Inflammatory macrophage treated with lipopolysaccharide for 1 hour (primary cell): Measurements from ENCODE around the gene VSTM2L.

Experiments
- DNase-seq, 2 donors: peaks; one replicate each; pipeline ENCODE4 v3.0.0-alpha.2; 2020 to 2022

The VSTM2L gene

DNA sequence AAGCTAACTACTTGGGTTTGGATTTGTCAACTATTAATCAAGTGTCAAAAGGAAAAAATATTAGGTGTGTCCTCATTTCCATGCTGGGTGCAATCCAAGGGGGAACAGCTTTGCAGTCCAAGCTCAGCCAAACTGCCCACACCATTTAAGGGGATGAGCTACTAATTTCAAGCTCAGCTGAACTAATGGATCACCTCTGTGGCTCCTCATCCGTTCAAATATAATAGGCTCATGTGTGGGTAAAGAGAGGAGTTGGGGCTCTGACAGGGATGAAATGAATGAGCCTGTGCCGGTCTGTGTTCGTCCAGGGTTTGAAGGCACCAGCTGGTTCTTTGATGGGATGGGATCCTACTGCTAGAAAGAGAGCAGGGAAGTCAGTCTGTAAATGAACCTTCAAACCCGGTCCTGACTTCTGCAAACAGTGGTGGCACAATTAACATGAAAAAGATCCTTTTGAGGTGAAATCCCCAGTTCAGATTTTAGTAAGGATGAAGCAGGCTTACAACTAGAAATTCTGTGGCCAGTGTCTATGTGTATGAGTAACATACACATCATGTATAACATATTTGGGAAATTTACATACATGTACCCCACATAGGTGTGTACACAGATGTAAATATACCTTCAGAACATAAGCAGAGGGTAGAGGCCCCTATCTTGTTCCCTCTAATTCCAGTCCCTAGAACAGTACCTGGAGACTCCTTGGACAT lies 88.4 kb downstream of the VSTM2L start:
- no peak for DNase-seq

- DNase-seq, result no peak
Observed at GRCh38 chr20:37991908-37992307, 89.0 kb downstream of the VSTM2L start.

DNA sequence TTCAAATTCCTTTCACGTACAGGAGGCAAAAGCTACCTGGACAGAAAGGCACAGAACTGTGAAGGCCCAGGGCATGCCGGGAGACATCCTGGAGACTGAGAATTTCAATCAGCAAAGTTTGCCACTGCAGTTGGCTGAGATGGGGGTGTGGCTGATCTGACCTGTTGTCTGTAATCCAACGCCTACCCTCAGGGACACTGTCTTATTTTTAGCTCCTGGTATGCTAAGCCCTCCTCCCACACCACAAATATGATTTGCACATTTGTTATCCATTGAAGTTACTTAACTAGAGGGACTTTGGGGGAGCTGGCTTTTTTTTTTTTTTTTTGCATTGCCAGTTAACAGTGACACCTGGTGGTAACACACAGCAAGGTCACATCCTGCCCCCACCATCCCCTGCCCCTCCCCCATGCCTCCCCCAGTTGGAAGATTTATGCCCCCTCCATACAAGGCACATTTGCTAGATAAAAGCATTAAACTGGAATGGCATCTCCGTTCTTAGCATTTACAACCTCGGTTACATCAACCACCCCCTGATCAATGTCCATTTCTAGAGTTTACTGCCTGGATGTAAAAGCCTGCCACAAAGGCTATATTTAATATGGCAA lies 90.0 kb downstream of the VSTM2L start:
- peak; percentile 12 to 23 for DNase-seq

DNA sequence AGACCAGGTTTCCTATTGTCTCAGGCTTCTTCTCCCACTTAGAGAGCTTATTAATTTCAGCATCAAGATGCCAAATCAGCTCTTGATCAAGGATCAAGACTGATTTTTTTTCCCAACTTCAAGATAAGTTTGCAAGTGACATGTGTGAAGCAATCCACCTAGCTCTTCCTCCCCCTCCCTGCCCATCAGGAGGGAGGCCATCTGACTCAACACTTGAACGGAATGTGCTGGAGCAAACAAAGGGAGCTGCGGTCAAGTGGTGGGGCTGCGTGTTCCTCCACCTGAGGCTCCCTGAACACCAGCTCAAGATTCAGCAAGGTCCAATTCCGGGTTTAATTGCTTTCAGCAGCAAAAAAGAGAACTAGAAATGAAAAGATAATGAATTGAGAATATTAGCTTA lies 91.6 kb downstream of the VSTM2L start:
- DNase-seq, result no peak
